Liver (tissue), 3 donors: Measurements from ENCODE around the gene RBBP4.

ENCODE experiments used
- FOXA1 ChIP-seq: IDR thresholded peaks from 2 replicates; pipeline ENCODE4 v1.6.1; 2016; ENCODE audit warnings: antibody characterized with exemption
- GABPA ChIP-seq, 2 donors: IDR thresholded peaks in 1 of 2; conservative IDR thresholded peaks in 1 of 2; 2 replicates each; pipeline ENCODE4 v1.6.1; 2016; ENCODE audit warnings: antibody characterized with exemption in 2 of 2, mild to moderate bottlenecking in 1 of 2, moderate library complexity in 1 of 2
- HNF4A ChIP-seq, 2 donors: conservative IDR thresholded peaks; 2 replicates each; pipeline ENCODE4 v1.6.1; 2016; ENCODE audit warnings: antibody characterized with exemption in 2 of 2, mild to moderate bottlenecking in 2 of 2
- HNF4G ChIP-seq: IDR thresholded peaks from 2 replicates; pipeline ENCODE4 v1.6.1; 2016; ENCODE audit warnings: antibody characterized with exemption
- JUND ChIP-seq, 2 donors: IDR thresholded peaks; 2 replicates each; pipeline ENCODE4 v1.6.1; 2016; ENCODE audit warnings: antibody characterized with exemption in 2 of 2
- RAD21 ChIP-seq, 2 donors: IDR thresholded peaks; 2 replicates each; pipeline ENCODE4 v1.6.1; 2016; ENCODE audit warnings: antibody characterized with exemption in 2 of 2, mild to moderate bottlenecking in 2 of 2
- SP1 ChIP-seq: IDR thresholded peaks from 2 replicates; pipeline ENCODE4 v1.6.1; 2018; ENCODE audit warnings: antibody characterized with exemption, mild to moderate bottlenecking
- TAF1 ChIP-seq: conservative IDR thresholded peaks from 2 replicates; pipeline ENCODE4 v1.6.1; 2016; ENCODE audit warnings: antibody characterized with exemption, mild to moderate bottlenecking
- YY1 ChIP-seq: IDR thresholded peaks from 2 replicates; pipeline ENCODE4 v1.6.1; 2016; ENCODE audit warnings: antibody characterized with exemption, mild to moderate bottlenecking
- TF ChIP-seq, protein P1 (sequence below): IDR thresholded peaks from 2 replicates; pipeline ENCODE4 v1.6.1; 2016; ENCODE audit warnings: antibody characterized with exemption
- TF ChIP-seq, protein P2 (sequence below): fragments of 150-350 bp; IDR thresholded peaks from 2 replicates; pipeline ENCODE4 v1.5.1; 2017; ENCODE audit warnings: improper control_type of control experiment, low read depth, low read length; ENCODE audit not compliant: missing input control
- TF ChIP-seq, protein P3 (sequence below): IDR thresholded peaks from 2 replicates; pipeline ENCODE4 v1.6.1; 2016; ENCODE audit warnings: antibody characterized with exemption, mild to moderate bottlenecking
- TF ChIP-seq, protein P4 (sequence below): IDR thresholded peaks from 2 replicates; pipeline ENCODE4 v1.6.1; 2016; ENCODE audit warnings: antibody characterized with exemption
- donor health status: healthy.
- donor health status: healthy.

DNA sequence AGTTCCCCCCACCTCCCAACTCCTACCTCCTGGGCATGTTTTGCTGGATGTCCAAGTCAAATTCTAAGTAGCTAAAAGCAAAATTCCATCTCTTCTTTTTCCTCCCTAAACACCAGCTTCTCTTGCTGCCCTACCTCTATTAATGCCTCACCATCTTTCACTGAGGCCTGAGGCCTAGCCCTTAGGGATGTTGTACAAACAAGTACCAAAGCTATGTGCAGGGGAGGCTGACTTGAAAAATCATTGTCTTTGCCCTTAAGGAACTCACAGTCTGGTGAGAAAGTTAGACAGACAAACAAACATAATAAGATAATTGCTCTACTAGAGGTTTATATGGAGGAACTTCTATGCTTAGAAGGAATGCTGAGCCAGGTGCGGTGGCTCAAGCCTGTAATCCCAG is 76.9 kb downstream of the RBBP4 start:
- TF ChIP-seq, protein P1, sequence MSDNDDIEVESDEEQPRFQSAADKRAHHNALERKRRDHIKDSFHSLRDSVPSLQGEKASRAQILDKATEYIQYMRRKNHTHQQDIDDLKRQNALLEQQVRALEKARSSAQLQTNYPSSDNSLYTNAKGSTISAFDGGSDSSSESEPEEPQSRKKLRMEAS, result no peak
- TF ChIP-seq YY1 (no peak), FOXA1 (no peak), SP1 (no peak), TAF1 (no peak), HNF4A (conservative IDR thresholded peaks at IDR 0.05) (no peak), JUND (IDR thresholded peaks at IDR 0.05) (no peak), HNF4G (no peak), GABPA (IDR thresholded peaks at IDR 0.05 in 1 of 2, conservative IDR thresholded peaks at IDR 0.05 in 1 of 2) (no peak), RAD21 (IDR thresholded peaks at IDR 0.05) (no peak)
- TF ChIP-seq, protein P2, sequence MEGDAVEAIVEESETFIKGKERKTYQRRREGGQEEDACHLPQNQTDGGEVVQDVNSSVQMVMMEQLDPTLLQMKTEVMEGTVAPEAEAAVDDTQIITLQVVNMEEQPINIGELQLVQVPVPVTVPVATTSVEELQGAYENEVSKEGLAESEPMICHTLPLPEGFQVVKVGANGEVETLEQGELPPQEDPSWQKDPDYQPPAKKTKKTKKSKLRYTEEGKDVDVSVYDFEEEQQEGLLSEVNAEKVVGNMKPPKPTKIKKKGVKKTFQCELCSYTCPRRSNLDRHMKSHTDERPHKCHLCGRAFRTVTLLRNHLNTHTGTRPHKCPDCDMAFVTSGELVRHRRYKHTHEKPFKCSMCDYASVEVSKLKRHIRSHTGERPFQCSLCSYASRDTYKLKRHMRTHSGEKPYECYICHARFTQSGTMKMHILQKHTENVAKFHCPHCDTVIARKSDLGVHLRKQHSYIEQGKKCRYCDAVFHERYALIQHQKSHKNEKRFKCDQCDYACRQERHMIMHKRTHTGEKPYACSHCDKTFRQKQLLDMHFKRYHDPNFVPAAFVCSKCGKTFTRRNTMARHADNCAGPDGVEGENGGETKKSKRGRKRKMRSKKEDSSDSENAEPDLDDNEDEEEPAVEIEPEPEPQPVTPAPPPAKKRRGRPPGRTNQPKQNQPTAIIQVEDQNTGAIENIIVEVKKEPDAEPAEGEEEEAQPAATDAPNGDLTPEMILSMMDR, result no peak
- TF ChIP-seq, protein P3, sequence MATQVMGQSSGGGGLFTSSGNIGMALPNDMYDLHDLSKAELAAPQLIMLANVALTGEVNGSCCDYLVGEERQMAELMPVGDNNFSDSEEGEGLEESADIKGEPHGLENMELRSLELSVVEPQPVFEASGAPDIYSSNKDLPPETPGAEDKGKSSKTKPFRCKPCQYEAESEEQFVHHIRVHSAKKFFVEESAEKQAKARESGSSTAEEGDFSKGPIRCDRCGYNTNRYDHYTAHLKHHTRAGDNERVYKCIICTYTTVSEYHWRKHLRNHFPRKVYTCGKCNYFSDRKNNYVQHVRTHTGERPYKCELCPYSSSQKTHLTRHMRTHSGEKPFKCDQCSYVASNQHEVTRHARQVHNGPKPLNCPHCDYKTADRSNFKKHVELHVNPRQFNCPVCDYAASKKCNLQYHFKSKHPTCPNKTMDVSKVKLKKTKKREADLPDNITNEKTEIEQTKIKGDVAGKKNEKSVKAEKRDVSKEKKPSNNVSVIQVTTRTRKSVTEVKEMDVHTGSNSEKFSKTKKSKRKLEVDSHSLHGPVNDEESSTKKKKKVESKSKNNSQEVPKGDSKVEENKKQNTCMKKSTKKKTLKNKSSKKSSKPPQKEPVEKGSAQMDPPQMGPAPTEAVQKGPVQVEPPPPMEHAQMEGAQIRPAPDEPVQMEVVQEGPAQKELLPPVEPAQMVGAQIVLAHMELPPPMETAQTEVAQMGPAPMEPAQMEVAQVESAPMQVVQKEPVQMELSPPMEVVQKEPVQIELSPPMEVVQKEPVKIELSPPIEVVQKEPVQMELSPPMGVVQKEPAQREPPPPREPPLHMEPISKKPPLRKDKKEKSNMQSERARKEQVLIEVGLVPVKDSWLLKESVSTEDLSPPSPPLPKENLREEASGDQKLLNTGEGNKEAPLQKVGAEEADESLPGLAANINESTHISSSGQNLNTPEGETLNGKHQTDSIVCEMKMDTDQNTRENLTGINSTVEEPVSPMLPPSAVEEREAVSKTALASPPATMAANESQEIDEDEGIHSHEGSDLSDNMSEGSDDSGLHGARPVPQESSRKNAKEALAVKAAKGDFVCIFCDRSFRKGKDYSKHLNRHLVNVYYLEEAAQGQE, result no peak
- TF ChIP-seq, protein P4, sequence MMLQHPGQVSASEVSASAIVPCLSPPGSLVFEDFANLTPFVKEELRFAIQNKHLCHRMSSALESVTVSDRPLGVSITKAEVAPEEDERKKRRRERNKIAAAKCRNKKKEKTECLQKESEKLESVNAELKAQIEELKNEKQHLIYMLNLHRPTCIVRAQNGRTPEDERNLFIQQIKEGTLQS, result no peak
